Testis (tissue), 3 donors: Measurements from ENCODE around the gene ASXL1. TPM values are rescaled to one million over a fixed set of nuclear protein-coding genes. Genes with fewer than 3 reads are reported as not detected.
A peak's percentile ranks its signal among the peaks of the same experiment; 100 is the strongest.

ENCODE experiments used
- DNase-seq: peaks from one replicate; pipeline ENCODE4 v3.0.0-alpha.2; 2019
- H3K27ac ChIP-seq, 2 donors: fragments of 200-600 bp; sonication (generic); one replicate each; pipeline ENCODE4 v1.5.1; 2019
- H3K27me3 ChIP-seq: fragments of 200-600 bp; sonication (generic); one replicate; pipeline ENCODE4 v1.5.1; 2019
- H3K36me3 ChIP-seq: fragments of 200-600 bp; sonication (generic); one replicate; pipeline ENCODE4 v1.5.1; 2017; ENCODE audit warnings: low read depth; ENCODE audit errors: missing control alignments
- H3K4me1 ChIP-seq: fragments of 200-600 bp; sonication (generic); one replicate; pipeline ENCODE4 v1.5.1; 2019
- H3K4me3 ChIP-seq, 2 donors: fragments of 200-600 bp; sonication (generic); one replicate each; pipeline ENCODE4 v1.5.1; 2017 to 2019
- H3K9me3 ChIP-seq: fragments of 200-600 bp; sonication (generic); one replicate; pipeline ENCODE4 v1.5.1; 2017
- POLR2A ChIP-seq: fragments of 450-650 bp; IDR thresholded peaks from one replicate; pipeline ENCODE4 v1.6.1; 2017; ENCODE audit warnings: antibody characterized with exemption, mild to moderate bottlenecking, moderate library complexity
- WGBS, 2 donors: methylation state at CpG; one replicate each; pipeline ENCODE4 v1.1.5; 2018; 5-methylcytosine and 5-hydroxymethylcytosine counted together
- intact Hi-C: fragments of 100-400 bp; cut with DNase I; formaldehyde crosslinking; loops from one replicate; pipeline ENCODE4 v1.15.1; 2023; ENCODE audit warnings: low total_unique reads
- polyA plus RNA-seq: library from polyadenylated mRNA; stranded (reverse); fragments of 350-450 nt; fragmentation: Illumina TruSeq; extraction: RNeasy Lipid Tissue Mini Kit (QIAGEN cat#74804); gene quantifications from one replicate; pipeline ENCODE4 v1.2.3, GENCODE V29; 2014; ENCODE audit warnings: low read depth, low replicate concordance; ENCODE audit not compliant: insufficient read depth
- total RNA-seq, 2 donors: library from RNA; depleted of rRNA; stranded (reverse); fragments of >200 nt; gene quantifications; one replicate each; pipeline ENCODE4 v1.2.3, GENCODE V29; 2016
- TF ChIP-seq, protein P1 (sequence below), 3 experiments: fragments of 450-650 bp in 2 of 3; fragments of 200-600 bp in 1 of 3; sonication (generic) in 1 of 3; IDR thresholded peaks; one replicate each; pipeline ENCODE4 v1.5.1; 2016 to 2019; ENCODE audit warnings: antibody characterized with exemption in 3 of 3, mild to moderate bottlenecking in 2 of 3, moderate library complexity in 1 of 3

The ASXL1 gene
- total and polyA plus RNA-seq, 3 donors from 2014 or later = 101 to 161 (median 125) TPM

- DNase-seq = no peak
- Histone ChIP-seq H3K4me1 (no peaks in the 10 kb centered on the region), H3K27ac (no peak overlapping the region), H3K27me3 (no peaks in the 10 kb centered on the region), H3K36me3 (no peaks in the 10 kb centered on the region), H3K9me3 (no peaks in the 10 kb centered on the region), H3K4me3 (no peak overlapping the region)
- intact Hi-C loops = no loop called here
- WGBS, 2 donors = 77 to 85% methylated on average over 14 to 20 of the region's 20 CpGs
- TF ChIP-seq, protein P1, sequence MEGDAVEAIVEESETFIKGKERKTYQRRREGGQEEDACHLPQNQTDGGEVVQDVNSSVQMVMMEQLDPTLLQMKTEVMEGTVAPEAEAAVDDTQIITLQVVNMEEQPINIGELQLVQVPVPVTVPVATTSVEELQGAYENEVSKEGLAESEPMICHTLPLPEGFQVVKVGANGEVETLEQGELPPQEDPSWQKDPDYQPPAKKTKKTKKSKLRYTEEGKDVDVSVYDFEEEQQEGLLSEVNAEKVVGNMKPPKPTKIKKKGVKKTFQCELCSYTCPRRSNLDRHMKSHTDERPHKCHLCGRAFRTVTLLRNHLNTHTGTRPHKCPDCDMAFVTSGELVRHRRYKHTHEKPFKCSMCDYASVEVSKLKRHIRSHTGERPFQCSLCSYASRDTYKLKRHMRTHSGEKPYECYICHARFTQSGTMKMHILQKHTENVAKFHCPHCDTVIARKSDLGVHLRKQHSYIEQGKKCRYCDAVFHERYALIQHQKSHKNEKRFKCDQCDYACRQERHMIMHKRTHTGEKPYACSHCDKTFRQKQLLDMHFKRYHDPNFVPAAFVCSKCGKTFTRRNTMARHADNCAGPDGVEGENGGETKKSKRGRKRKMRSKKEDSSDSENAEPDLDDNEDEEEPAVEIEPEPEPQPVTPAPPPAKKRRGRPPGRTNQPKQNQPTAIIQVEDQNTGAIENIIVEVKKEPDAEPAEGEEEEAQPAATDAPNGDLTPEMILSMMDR (IDR thresholded peaks at IDR 0.05) = no peak
- no peak for TF ChIP-seq POLR2A
Observed at GRCh38 chr20:32433311-32434021, 75.3 kb downstream of the ASXL1 start.

GRCh38 chr20:32434434-32434833 is 76.3 kb downstream of the ASXL1 start:
- intact Hi-C loops = no loop called here
- TF ChIP-seq POLR2A = no peak
- TF ChIP-seq, protein P1 (IDR thresholded peaks at IDR 0.05) = no peak
- no peaks in the 10 kb centered on the region for H3K4me1 ChIP-seq
- H3K27me3 ChIP-seq = no peaks in the 10 kb centered on the region
- no peak for DNase-seq
- H3K9me3 ChIP-seq = no peaks in the 10 kb centered on the region
- 87 to 96% methylated on average over 14 to 19 of the region's 19 CpGs for WGBS, 2 donors
- H3K4me3 ChIP-seq = no peak overlapping the region
- H3K27ac ChIP-seq = no peak overlapping the region
- no peaks in the 10 kb centered on the region for H3K36me3 ChIP-seq

DNA sequence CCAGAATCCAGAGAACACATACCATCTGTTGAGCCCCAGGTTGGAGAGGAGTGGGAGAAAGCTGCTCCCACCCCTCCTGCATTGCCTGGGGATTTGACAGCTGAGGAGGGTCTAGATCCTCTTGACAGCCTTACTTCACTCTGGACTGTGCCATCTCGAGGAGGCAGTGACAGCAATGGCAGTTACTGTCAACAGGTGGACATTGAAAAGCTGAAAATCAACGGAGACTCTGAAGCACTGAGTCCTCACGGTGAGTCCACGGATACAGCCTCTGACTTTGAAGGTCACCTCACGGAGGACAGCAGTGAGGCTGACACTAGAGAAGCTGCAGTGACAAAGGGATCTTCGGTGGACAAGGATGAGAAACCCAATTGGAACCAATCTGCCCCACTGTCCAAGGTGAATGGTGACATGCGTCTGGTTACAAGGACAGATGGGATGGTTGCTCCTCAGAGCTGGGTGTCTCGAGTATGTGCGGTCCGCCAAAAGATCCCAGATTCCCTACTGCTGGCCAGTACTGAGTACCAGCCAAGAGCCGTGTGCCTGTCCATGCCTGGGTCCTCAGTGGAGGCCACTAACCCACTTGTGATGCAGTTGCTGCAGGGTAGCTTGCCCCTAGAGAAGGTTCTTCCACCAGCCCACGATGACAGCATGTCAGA is 77.4 kb downstream of the ASXL1 start:
- no peak overlapping the region for H3K4me3 ChIP-seq
- H3K4me1 ChIP-seq = no peaks in the 10 kb centered on the region
- WGBS, 2 donors = 86 to 98% methylated on average over 10 to 12 of the region's 12 CpGs
- no peaks in the 10 kb centered on the region for H3K9me3 ChIP-seq
- H3K27ac ChIP-seq = no peak overlapping the region
- intact Hi-C loops = no loop called here
- no peaks in the 10 kb centered on the region for H3K36me3 ChIP-seq
- peak; percentile 7 for DNase-seq
- no peaks in the 10 kb centered on the region for H3K27me3 ChIP-seq
- TF ChIP-seq POLR2A = no peak
- TF ChIP-seq, protein P1 (IDR thresholded peaks at IDR 0.05) = no peak

DNA sequence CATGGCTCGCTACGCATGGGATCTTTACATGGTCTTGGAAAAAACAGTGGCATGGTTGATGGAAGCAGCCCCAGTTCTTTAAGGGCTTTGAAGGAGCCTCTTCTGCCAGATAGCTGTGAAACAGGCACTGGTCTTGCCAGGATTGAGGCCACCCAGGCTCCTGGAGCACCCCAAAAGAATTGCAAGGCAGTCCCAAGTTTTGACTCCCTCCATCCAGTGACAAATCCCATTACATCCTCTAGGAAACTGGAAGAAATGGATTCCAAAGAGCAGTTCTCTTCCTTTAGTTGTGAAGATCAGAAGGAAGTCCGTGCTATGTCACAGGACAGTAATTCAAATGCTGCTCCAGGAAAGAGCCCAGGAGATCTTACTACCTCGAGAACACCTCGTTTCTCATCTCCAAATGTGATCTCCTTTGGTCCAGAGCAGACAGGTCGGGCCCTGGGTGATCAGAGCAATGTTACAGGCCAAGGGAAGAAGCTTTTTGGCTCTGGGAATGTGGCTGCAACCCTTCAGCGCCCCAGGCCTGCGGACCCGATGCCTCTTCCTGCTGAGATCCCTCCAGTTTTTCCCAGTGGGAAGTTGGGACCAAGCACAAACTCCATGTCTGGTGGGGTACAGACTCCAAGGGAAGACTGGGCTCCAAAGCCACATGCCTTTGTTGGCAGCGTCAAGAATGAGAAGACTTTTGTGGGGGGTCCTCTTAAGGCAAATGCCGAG is 78.2 kb downstream of the ASXL1 start:
- TF ChIP-seq, protein P1 (IDR thresholded peaks at IDR 0.05) = no peak
- TF ChIP-seq POLR2A = no peak
- H3K36me3 ChIP-seq = no peaks in the 10 kb centered on the region
- peak; percentile 8 for DNase-seq
- WGBS, 2 donors = 96 to 99% methylated on average over 9 to 11 of the region's 11 CpGs
- H3K9me3 ChIP-seq = no peaks in the 10 kb centered on the region
- no peak overlapping the region for H3K27ac ChIP-seq
- H3K4me1 ChIP-seq = no peaks in the 10 kb centered on the region
- intact Hi-C loops = no loop called here
- H3K4me3 ChIP-seq = no peak overlapping the region
- no peaks in the 10 kb centered on the region for H3K27me3 ChIP-seq
